HG02571 (cell line): ENCODE results near the gene MYL5.
"Not testable (repeated sequence)": the region's sequence is repeated elsewhere in the genome, so short reads cannot be mapped to it uniquely, and the experiment has no call there.

ENCODE experiments used
- ATAC-seq: cut with Tn5 transposase; IDR thresholded peaks from one replicate; pipeline ENCODE4 v1.9.1; 2021; ENCODE audit warnings: mild to moderate bottlenecking, moderate library complexity; ENCODE audit not compliant: unreplicated experiment

The MYL5 gene

GRCh38 chr4:722851-723360, 48.6 kb downstream of the MYL5 start:
- no peak for ATAC-seq

DNA sequence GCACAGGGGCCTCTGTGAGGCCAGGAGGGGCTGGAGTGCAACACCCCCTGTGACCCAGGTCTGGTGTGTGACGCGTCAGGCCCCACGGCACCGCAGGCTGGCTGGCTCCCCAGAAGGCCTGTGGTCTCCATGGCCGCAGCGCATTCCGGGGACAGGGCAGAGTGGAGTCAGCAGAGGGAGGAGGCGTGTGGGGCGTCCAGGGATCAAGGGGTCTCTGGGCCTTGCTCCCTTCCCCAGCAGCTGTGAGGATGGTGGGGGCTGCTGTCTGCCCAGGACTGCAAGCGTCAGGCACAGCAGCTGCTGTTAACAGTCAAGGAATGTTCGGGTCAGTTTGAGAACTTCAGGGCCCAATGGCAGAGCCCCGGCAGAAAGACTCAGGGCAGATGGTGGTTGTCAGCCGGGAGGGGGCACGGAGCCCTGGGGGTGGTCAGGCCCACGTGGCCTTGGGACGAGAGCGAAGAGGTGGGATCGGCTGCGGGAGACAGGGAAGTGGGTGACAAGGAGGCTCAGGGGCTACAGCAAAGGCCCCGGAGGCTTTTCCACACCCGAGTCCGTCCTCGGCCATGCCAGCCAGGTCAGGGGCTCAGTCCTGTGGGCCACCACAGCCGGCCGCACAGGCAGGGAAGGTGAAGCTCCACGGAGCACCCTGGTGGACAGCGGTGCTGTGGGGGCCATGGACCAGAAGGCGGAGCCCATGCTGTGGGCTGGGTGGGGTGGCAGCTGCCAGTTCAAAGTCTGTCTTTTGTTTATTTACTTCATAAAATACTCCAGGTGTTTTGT, 49.6 kb downstream of the MYL5 start:
- no peak for ATAC-seq

DNA sequence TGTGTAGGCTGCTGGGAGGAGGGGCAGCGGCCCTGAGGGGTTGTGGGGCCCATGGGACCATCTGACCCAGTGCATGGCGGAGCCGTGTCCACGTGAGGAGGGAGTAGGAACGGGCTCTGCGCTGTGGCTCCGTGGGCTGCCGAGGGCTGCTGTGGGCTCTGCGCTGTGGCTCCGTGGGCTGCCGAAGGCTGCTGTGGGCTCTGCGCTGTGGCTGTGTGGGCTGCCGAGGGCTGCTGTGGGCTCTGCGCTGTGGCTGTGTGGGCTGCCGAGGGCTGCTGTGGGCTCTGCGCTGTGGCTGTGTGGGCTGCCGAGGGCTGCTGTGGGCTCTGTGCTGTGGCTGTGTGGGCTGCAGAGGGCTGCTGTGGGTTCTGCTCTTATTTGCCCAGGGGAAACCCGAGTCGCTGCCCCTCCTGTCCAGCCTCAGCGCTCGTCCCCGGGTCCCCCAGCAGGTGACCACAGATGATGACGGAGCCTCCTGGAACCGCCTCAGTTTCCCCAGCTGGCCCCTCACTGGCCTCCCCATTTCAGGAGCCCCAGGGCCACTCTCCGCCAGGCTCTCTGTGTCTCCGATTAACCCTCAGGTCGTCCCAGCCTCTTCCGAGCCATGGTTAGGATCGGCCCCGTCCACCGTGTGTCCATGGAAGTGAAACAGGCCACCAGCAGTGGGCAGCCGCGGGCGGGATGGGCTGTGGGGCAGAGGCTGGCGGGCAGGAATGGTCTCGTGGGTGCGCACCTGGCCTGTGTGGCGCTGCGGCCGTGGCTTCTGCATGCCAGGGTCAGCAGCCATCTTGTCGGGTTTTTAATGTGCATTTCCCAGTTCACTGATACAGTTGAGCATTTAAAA, 51.3 kb downstream of the MYL5 start:
- no peak for ATAC-seq

- no peak for ATAC-seq
These were observed 52.0 kb downstream of the MYL5 start for GRCh38 chr4:726235-726787.

GRCh38 chr4:726838-727237, 52.5 kb downstream of the MYL5 start:
- no peak for ATAC-seq

GRCh38 chr4:727576-727975, 53.2 kb downstream of the MYL5 start:
- no peak for ATAC-seq

DNA sequence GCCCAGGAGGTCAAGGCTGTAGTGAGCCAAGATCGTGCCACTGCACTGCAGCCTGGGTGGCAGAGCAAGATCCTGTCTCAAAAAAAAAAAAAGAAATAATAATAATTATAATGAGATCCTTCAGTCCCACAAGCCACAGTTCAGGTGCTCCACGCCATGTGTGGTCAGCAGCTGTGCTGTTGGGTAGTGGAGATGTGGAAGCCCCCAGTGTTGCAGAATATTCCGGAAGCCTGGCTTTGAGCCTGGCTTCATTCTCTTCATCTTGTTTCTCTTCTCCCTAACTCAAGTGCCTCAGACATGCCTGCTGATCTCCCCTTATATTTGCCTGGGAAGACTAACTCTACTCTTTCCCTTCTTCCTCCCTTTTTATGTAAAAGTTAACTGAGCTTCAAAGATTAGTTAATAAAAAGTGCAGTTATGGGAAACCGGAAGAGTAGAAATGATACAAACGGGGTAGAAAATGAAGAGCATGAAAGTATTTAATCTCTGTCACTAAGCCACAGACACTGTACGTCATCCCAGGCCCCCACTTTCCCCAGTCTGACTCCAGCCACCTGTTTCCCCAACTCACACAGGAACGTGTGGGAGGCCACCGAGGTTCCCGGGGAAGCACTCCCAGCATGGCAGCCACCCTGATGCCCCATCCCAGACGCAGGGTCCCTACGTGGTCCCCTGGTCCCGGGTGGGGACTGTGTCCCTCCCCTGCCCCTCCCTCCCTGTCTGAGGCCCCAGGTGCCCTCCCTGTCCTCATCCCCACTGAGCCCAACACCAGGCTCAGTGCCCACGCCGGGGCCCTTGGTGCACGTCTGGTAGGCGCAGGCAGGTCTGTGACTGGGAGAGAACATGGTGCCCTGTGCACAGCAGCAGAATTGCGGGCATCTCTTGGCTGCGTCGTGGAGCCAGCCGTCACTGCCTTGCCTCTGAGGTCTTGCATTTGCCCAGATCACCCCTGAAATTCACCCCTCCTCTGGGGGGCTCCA, 55.3 kb downstream of the MYL5 start:
- no peak for ATAC-seq

GRCh38 chr4:730511-730910, 56.2 kb downstream of the MYL5 start:
- no peak for ATAC-seq

- not testable (repeated sequence) for ATAC-seq
These were observed 56.9 kb downstream of the MYL5 start for GRCh38 chr4:730946-731904.
